ENCODE results near the gene GRIA1.

GRCh38 chr5:153670101-153670500 lies 179.6 kb downstream of the GRIA1 start:
- TF ChIP-seq CTCF (IDR thresholded peaks at IDR 0.05; ENCODE audit: low read depth, low read length), result no peak
- TF ChIP-seq EZH2phosphoT487 (IDR thresholded peaks at IDR 0.05; ENCODE audit: low read depth), result no peak
